Cortex of kidney (tissue), 1 donor: Measurements from ENCODE around the gene PHF14.
"Not testable (repeated sequence)": the region's sequence is repeated elsewhere in the genome, so short reads cannot be mapped to it uniquely, and the experiment has no call there.

Source experiments
- DNase-seq: peaks from one replicate; lab custom pipeline; 2025; lab: John Stamatoyannopoulos, UW

Gene PHF14

GRCh38 chr7:10973061-10973941, at the start of gene PHF14:
Gene PHF14 (plus strand): TSS chr7:10973872. CDS start chr7:10974324, 452 bp downstream.
- peak; percentile 67 for DNase-seq

- no peak for DNase-seq
Measured at GRCh38 chr7:10924370-10924769, 49.3 kb upstream of the PHF14 start.

GRCh38 chr7:10928203-10928602, 45.5 kb upstream of the PHF14 start:
- DNase-seq, result not testable (repeated sequence)

GRCh38 chr7:10930551-10930950, 43.1 kb upstream of the PHF14 start:
- DNase-seq, result no peak

GRCh38 chr7:10931161-10931560, 42.5 kb upstream of the PHF14 start:
- no peak for DNase-seq

GRCh38 chr7:10934292-10934691, 39.4 kb upstream of the PHF14 start:
- no peak for DNase-seq

GRCh38 chr7:10939237-10939910, 34.3 kb upstream of the PHF14 start:
- no peak for DNase-seq

- DNase-seq, result peak; percentile 65
Measured at GRCh38 chr7:10939911-10940703, 33.6 kb upstream of the PHF14 start.

- no peak for DNase-seq
Measured at GRCh38 chr7:10940704-10941355, 32.8 kb upstream of the PHF14 start.

- no peak for DNase-seq
Measured at GRCh38 chr7:10950494-10950893, 23.2 kb upstream of the PHF14 start.

GRCh38 chr7:10950974-10951578, 22.6 kb upstream of the PHF14 start:
- DNase-seq, result not testable (repeated sequence)

- DNase-seq, result no peak
Measured at GRCh38 chr7:10952588-10952987, 21.1 kb upstream of the PHF14 start.

GRCh38 chr7:10953078-10953750, 20.5 kb upstream of the PHF14 start:
- DNase-seq, result not testable (repeated sequence)

GRCh38 chr7:10956528-10956927, 17.1 kb upstream of the PHF14 start:
- no peak for DNase-seq

GRCh38 chr7:10960242-10960641, 13.4 kb upstream of the PHF14 start:
- DNase-seq, result not testable (repeated sequence)

GRCh38 chr7:10965016-10965415, 8.7 kb upstream of the PHF14 start:
- not testable (repeated sequence) for DNase-seq

- no peak for DNase-seq
Measured at GRCh38 chr7:10972174-10972573, 1.5 kb upstream of the PHF14 start.

- no peak for DNase-seq
Measured at GRCh38 chr7:10973942-10974911, 555 bp downstream of the PHF14 start.

- DNase-seq, result no peak
Measured at GRCh38 chr7:10977113-10977512, 3.4 kb downstream of the PHF14 start.

- DNase-seq, result no peak
Measured at GRCh38 chr7:10981317-10981716, 7.6 kb downstream of the PHF14 start.
